AG09319 (cell line): Measurements from ENCODE around the gene NUCKS1.

Experiments used
- DNase-seq: peaks from one replicate; pipeline ENCODE4 v3.0.0-alpha.2; 2010; ENCODE audit warnings: low read depth; ENCODE audit errors: extremely low read depth
- TF ChIP-seq, protein P1 (sequence below): IDR thresholded peaks from 2 replicates; pipeline ENCODE4 v1.5.1; 2011; ENCODE audit warnings: low read depth, mild to moderate bottlenecking, inconsistent platforms, low read length, moderate library complexity

The NUCKS1 gene

DNA sequence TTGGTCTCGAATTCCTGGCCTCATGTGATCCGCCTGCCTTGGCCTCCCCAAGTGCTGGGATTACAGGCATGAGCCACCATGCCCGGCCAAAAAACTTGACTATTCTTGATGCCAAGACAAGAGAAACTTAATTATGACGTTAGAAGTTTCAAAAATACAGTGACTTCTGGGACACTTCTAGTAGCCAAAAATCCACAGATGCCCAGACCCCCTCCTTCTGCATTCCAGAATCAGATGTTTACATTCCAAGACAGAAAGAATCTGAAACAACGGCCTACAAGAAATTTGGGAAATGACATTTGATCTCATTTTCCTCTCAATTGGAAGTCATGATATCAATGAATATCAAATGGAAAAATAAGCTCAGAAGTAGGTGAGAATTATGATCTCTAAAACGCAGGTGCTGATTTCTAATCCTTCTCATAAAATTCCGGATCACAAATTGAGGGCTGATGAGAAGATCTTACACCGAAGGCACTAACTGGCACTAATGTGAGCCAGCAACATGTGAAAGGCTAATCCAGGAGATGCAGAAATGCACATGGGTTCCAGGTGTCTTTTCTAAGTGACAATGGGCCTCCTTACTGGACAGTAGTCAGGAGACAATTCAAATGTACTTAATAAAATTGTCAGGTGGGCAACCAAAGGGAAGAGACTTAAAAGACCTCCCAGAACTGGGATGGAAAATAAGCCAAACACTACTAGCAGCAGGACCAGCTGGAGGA, 19.8 kb upstream of the NUCKS1 start:
- DNase-seq, result no peak
- TF ChIP-seq, protein P1, sequence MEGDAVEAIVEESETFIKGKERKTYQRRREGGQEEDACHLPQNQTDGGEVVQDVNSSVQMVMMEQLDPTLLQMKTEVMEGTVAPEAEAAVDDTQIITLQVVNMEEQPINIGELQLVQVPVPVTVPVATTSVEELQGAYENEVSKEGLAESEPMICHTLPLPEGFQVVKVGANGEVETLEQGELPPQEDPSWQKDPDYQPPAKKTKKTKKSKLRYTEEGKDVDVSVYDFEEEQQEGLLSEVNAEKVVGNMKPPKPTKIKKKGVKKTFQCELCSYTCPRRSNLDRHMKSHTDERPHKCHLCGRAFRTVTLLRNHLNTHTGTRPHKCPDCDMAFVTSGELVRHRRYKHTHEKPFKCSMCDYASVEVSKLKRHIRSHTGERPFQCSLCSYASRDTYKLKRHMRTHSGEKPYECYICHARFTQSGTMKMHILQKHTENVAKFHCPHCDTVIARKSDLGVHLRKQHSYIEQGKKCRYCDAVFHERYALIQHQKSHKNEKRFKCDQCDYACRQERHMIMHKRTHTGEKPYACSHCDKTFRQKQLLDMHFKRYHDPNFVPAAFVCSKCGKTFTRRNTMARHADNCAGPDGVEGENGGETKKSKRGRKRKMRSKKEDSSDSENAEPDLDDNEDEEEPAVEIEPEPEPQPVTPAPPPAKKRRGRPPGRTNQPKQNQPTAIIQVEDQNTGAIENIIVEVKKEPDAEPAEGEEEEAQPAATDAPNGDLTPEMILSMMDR, result no peak

DNA sequence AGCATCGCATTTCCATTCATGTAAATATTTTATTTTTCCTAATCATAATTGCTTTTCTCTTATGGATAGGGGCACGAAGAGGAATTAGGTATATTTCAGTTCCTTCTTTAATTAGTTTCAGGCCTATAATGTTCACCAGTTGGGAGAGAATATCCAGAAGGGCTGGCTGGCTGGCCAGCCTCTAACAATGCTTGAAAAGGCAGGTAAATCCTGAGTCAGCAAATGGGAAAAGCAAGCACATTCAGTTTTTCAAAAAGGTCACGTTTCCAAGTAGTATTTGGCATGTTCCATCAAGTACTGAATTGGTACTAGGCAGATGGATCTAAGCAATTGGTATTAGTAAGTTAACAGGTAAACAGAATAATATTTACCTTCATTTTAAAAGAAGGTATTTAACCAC, 17.3 kb upstream of the NUCKS1 start:
- no peak for DNase-seq
- TF ChIP-seq, protein P1, result no peak

DNA sequence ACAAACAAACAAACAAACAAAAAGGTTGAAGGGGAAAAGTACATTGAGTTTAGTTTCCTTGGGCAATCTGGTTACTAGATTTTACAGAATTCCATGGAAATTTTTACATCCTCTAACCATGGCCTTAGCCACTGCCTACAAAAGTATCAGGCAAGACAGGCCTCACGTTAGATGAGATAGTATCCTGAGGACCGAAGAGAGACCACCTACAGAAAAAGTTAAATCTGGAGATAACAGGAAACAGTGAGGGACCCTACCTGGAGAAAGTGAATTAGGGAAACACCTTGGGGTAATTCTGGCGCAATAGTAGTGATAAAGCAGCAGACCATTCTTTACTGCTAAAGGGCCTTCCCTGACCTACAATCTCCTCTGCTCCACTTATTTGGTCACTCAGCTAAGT, 16.6 kb upstream of the NUCKS1 start:
- TF ChIP-seq, protein P1, result no peak
- DNase-seq, result no peak

DNA sequence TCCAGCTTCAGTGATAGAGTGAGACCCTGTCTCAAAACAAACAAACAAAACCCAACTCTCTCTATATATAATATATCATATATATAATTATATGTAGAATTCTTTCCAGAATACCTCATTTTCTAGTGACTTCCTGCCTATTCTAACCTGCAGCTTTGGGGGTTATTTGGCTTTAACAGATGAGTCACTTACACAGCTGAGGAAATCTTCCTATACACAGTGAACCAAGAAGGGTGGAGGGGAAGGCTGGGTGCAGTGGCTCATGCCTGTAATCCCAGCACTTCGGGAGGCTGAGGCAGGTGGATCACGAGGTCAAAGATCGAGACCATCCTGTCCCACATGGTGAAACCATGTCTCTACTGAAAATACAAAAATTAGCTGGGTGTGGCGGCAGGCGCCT, 16.1 kb upstream of the NUCKS1 start:
- DNase-seq, result no peak
- TF ChIP-seq, protein P1, result no peak

DNA sequence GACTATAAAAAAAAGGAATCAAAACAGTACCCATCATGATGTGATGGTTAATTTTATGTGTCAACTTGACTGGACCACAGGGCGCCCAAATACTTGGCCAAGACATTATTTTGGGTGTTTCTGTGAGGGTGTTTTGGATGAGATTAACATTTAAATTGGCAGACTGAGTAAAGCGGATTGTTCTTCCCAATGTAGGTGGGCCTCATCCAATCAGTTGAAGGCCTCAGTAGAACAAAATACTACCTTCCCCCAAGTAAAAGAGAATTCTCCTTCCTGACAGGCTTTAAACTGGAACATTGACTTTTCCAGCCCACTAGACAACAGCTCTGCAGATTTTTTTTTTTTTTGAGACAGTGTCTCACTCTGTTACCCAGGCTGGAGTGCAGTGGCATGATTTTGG, 14.6 kb upstream of the NUCKS1 start:
- no peak for DNase-seq
- TF ChIP-seq, protein P1, result no peak

DNA sequence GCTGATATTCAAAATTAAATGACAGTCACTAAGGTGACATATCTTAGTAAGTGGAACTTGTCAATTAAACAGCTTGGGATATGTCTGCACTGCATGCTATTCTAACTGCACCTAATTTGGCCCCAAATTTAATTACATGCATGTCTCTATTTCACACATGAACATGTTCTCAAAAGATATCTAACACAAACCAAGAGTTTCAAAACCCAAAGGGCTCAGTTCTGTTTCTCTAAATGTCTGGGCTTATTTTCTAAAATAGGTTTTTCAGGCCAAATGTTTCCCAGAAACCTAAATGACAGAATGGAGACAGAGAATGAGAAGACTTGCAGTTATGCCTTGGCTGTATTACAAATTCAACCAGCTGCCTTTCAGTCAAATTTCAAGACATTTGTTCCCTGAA, 14.0 kb upstream of the NUCKS1 start:
- TF ChIP-seq, protein P1, result no peak
- no peak for DNase-seq

DNA sequence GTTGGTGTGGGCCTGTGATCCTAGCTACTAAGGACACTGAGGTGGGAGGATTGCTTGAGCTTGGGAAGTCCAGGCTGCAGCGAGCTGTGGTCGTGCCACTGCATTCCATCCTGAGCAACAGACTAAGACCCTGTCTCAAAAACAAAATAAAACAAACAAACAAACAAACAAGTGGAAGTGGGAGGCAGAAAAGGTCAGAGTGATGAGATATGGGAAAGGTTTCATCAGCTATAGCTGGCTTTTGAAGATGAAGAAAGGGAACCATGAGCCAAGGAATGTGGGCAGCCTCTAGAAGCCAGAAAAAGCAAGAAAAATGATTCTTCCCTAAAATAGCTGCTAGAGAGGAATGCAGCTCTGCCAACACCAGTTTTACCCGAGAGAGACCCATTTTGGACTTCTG, 10.6 kb upstream of the NUCKS1 start:
- TF ChIP-seq, protein P1, result no peak

More for the DNA sequence above, 10.6 kb upstream of the NUCKS1 start:
- DNase-seq, result no peak
